Natural killer cell (primary cell): ENCODE measurements around the gene CAMTA1. TPM values are rescaled to one million over a fixed set of nuclear protein-coding genes. Genes with fewer than 3 reads are reported as not detected.

Experiments used
- ATAC-seq, 3 donors: fragments of 150-1000 bp in 2 of 3; fragments of 200-7000 bp in 1 of 3; cut with Tn5 transposase; 1 replicate in 1 of 3; 2 replicates in 2 of 3; pipeline ENCODE4 v1.10.0; 2021; ENCODE audit warnings: mild to moderate bottlenecking in 2 of 3, moderate library complexity in 2 of 3
- DNase-seq, 2 donors: peaks; one replicate each; pipeline versions ENCODE4 v3.0.0 to v3.0.0-alpha.2; 2013 to 2021; ENCODE audit warnings: mixed read lengths in 1 of 2
- H3K27ac ChIP-seq: one replicate; pipeline ENCODE4 v1.5.1; 2013; ENCODE audit warnings: mild to moderate bottlenecking, low read length
- H3K27me3 ChIP-seq: one replicate; pipeline ENCODE4 v1.6.1; 2013; ENCODE audit warnings: low read length; ENCODE audit not compliant: control insufficient read depth, insufficient read depth
- H3K36me3 ChIP-seq: one replicate; pipeline ENCODE4 v1.6.1; 2013; ENCODE audit warnings: low read length; ENCODE audit not compliant: control insufficient read depth, insufficient read depth
- H3K4me1 ChIP-seq: one replicate; pipeline ENCODE4 v1.6.1; 2013; ENCODE audit warnings: low read length; ENCODE audit not compliant: control insufficient read depth, insufficient read depth
- H3K4me3 ChIP-seq: one replicate; pipeline ENCODE4 v1.5.1; 2013; ENCODE audit warnings: low read length
- H3K9me3 ChIP-seq: one replicate; pipeline ENCODE4 v1.6.1; 2013; ENCODE audit warnings: low read length; ENCODE audit not compliant: control insufficient read depth, insufficient read depth
- H3K27ac Mint-ChIP-seq, 2 donors: one replicate each; pipeline ENCODE4 v1.8.0; 2022; ENCODE audit warnings: mild to moderate bottlenecking in 2 of 2, mixed read lengths in 2 of 2, moderate library complexity in 1 of 2
- H3K27me3 Mint-ChIP-seq, 2 donors: one replicate each; pipeline ENCODE4 v1.8.0; 2022; ENCODE audit warnings: low read depth in 2 of 2, mixed read lengths in 2 of 2
- H3K36me3 Mint-ChIP-seq: one replicate; pipeline ENCODE4 v1.8.0; 2022; ENCODE audit warnings: mixed read lengths
- H3K4me1 Mint-ChIP-seq, 2 donors: one replicate each; pipeline ENCODE4 v1.8.0; 2022; ENCODE audit warnings: mixed read lengths in 2 of 2
- H3K4me3 Mint-ChIP-seq: one replicate; pipeline ENCODE4 v1.8.0; 2022; ENCODE audit warnings: mild to moderate bottlenecking, moderate library complexity, mixed read lengths
- H3K9me3 Mint-ChIP-seq, 2 donors: one replicate each; pipeline ENCODE4 v1.8.0; 2022; ENCODE audit warnings: mixed read lengths in 2 of 2
- CTCF ChIP-seq: fragments of 200-600 bp; IDR thresholded peaks from one replicate; pipeline ENCODE4 v1.8.0; 2022; ENCODE audit warnings: antibody characterized with exemption
- WGBS: methylation state at CpG from one replicate; pipeline ENCODE4 v1.1.7; 2013; ENCODE audit warnings: missing lambda C conversion rate; ENCODE audit not compliant: insufficient coverage; 5-methylcytosine and 5-hydroxymethylcytosine counted together
- intact Hi-C: fragments of 100-400 bp; cut with micrococcal nuclease; formaldehyde crosslinking; loops from one replicate; pipeline ENCODE4 v1.14.2; 2022
- total RNA-seq, 4 donors: library from RNA; stranded (reverse); fragments of 120-200 nt in 1 of 4; gene quantifications; one replicate each; pipeline versions ENCODE4 v1.2.3 to v1.2.4, GENCODE V29; 2013 to 2022

Gene CAMTA1
- total RNA-seq, 3 donors from 2014 or later (not counting 1 experiment from before 2014, with no cell fraction given): 40.6 to 53.3 (median 44.9) TPM

GRCh38 chr1:7371926-7372325 lies 586.7 kb downstream of the CAMTA1 start:
- Mint-ChIP-seq H3K4me1 (no peaks in the 10 kb centered on the region), H3K36me3 (no peaks in the 10 kb centered on the region), H3K4me3 (no peak overlapping the region), H3K27me3 (peaks cover 0 to 3% of the 10 kb centered on the region in 2 donors), H3K27ac (no peak overlapping the region), H3K9me3 (no peaks in the 10 kb centered on the region)
- Histone ChIP-seq H3K4me1 (no peaks in the 10 kb centered on the region), H3K27me3 (no peaks in the 10 kb centered on the region), H3K9me3 (no peaks in the 10 kb centered on the region), H3K36me3 (no peaks in the 10 kb centered on the region), H3K27ac (no peak overlapping the region), H3K4me3 (no peak overlapping the region)
- no peak for TF ChIP-seq CTCF
- WGBS: 86% methylated on average over 6 of the region's 6 CpGs
- intact Hi-C loops: no loop called here
- no peak for ATAC-seq
- DNase-seq: no peak

GRCh38 chr1:7372477-7373120 lies 587.3 kb downstream of the CAMTA1 start:
- no peaks in the 10 kb centered on the region for H3K9me3 ChIP-seq
- DNase-seq (no peak), ATAC-seq (no peak)
- no peaks in the 10 kb centered on the region for H3K36me3 Mint-ChIP-seq
- no peaks in the 10 kb centered on the region for H3K36me3 ChIP-seq
- intact Hi-C loops: no loop called here
- no peaks in the 10 kb centered on the region for H3K27me3 ChIP-seq
- H3K27ac ChIP-seq: no peak overlapping the region
- 95% methylated on average over 19 of the region's 19 CpGs for WGBS
- TF ChIP-seq CTCF: no peak
- H3K27ac Mint-ChIP-seq: no peak overlapping the region
- no peaks in the 10 kb centered on the region for H3K4me1 Mint-ChIP-seq
- H3K4me3 ChIP-seq: no peak overlapping the region
- H3K27me3 Mint-ChIP-seq: peaks cover 0 to 3% of the 10 kb centered on the region in 2 donors
- H3K9me3 Mint-ChIP-seq: no peaks in the 10 kb centered on the region
- no peak overlapping the region for H3K4me3 Mint-ChIP-seq
- H3K4me1 ChIP-seq: no peaks in the 10 kb centered on the region

GRCh38 chr1:7373251-7373650 lies 588.0 kb downstream of the CAMTA1 start:
- peaks cover 0 to 3% of the 10 kb centered on the region in 2 donors for H3K27me3 Mint-ChIP-seq
- H3K27ac ChIP-seq: no peak overlapping the region
- DNase-seq (no peak), ATAC-seq (no peak)
- no peaks in the 10 kb centered on the region for H3K4me1 ChIP-seq
- H3K27ac Mint-ChIP-seq: no peak overlapping the region
- no peaks in the 10 kb centered on the region for H3K27me3 ChIP-seq
- H3K9me3 ChIP-seq: no peaks in the 10 kb centered on the region
- no peaks in the 10 kb centered on the region for H3K36me3 ChIP-seq
- H3K36me3 Mint-ChIP-seq: no peaks in the 10 kb centered on the region
- no peaks in the 10 kb centered on the region for H3K9me3 Mint-ChIP-seq
- no peak overlapping the region for H3K4me3 ChIP-seq
- intact Hi-C loops: no loop called here
- no peaks in the 10 kb centered on the region for H3K4me1 Mint-ChIP-seq
- no peak overlapping the region for H3K4me3 Mint-ChIP-seq
- 81% methylated on average over 11 of the region's 11 CpGs for WGBS
- no peak for TF ChIP-seq CTCF
